ENCODE results near the gene GRID2. TPM values are rescaled to one million over a fixed set of nuclear protein-coding genes. Genes with fewer than 3 reads are reported as not detected.
"Not testable (repeated sequence)": the region's sequence is repeated elsewhere in the genome, so short reads cannot be mapped to it uniquely, and the experiment has no call there.

The GRID2 gene
- total RNA-seq, 3 donors from 2014 or later, result under 0.01 TPM

- H3K27me3 ChIP-seq, result no peaks in the 10 kb centered on the region
- TF ChIP-seq, protein P1, sequence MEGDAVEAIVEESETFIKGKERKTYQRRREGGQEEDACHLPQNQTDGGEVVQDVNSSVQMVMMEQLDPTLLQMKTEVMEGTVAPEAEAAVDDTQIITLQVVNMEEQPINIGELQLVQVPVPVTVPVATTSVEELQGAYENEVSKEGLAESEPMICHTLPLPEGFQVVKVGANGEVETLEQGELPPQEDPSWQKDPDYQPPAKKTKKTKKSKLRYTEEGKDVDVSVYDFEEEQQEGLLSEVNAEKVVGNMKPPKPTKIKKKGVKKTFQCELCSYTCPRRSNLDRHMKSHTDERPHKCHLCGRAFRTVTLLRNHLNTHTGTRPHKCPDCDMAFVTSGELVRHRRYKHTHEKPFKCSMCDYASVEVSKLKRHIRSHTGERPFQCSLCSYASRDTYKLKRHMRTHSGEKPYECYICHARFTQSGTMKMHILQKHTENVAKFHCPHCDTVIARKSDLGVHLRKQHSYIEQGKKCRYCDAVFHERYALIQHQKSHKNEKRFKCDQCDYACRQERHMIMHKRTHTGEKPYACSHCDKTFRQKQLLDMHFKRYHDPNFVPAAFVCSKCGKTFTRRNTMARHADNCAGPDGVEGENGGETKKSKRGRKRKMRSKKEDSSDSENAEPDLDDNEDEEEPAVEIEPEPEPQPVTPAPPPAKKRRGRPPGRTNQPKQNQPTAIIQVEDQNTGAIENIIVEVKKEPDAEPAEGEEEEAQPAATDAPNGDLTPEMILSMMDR (IDR thresholded peaks at IDR 0.05), result no peak
- TF ChIP-seq POLR2A (IDR thresholded peaks at IDR 0.05) (no peak), POLR2AphosphoS5 (IDR thresholded peaks at IDR 0.05) (no peak)
- H3K36me3 ChIP-seq, result no peaks in the 10 kb centered on the region
- H3K4me3 ChIP-seq, result no peak overlapping the region
- no peaks in the 10 kb centered on the region for H3K9me3 ChIP-seq
- H3K4me1 ChIP-seq, result no peaks in the 10 kb centered on the region
- H3K27ac ChIP-seq, result no peak overlapping the region
- intact Hi-C loops (cut with DNase I; ENCODE audit: low total_unique reads), result loop anchor here (5.0 kb wide), 1 partner anchor 405 kb away; no protein-coding TSS in a partner anchor
- no peak for DNase-seq (ENCODE audit: low spot score in 2 of 2)
Measured at GRCh38 chr4:93346840-93347239, 1043.1 kb downstream of the GRID2 start.

- no peak for DNase-seq (ENCODE audit: low spot score in 2 of 2)
- Histone ChIP-seq H3K4me3 (no peak overlapping the region), H3K36me3 (no peaks in the 10 kb centered on the region), H3K9me3 (no peaks in the 10 kb centered on the region), H3K27me3 (no peaks in the 10 kb centered on the region), H3K27ac (no peak overlapping the region), H3K4me1 (no peaks in the 10 kb centered on the region)
- intact Hi-C loops (cut with DNase I; ENCODE audit: low total_unique reads), result loop anchor here (5.0 kb wide), 1 partner anchor 403 kb away; no protein-coding TSS in a partner anchor
- TF ChIP-seq, protein P1 (IDR thresholded peaks at IDR 0.05), result no peak
- TF ChIP-seq POLR2A (IDR thresholded peaks at IDR 0.05), result no peak
- TF ChIP-seq POLR2AphosphoS5 (IDR thresholded peaks at IDR 0.05), result no peak
Measured at GRCh38 chr4:93348896-93349295, 1045.1 kb downstream of the GRID2 start.

DNA sequence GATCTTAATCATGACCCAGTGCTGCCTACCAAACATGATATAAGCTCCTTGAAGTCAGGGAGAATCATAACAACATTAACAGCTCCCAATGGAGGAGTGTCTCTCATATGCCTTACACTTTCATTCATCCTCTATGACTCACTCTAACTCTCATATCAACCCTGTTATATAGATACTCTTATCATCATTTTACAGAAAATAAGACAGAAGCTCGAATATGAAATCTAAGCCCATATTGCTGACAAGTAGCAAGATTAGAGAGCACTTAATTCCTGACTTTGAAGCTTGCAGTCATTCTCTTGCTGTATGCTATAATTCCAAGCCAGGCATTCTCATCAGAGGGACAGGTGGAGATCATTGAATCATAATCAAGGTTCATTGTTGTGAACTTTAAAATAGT is 1048.1 kb downstream of the GRID2 start:
- intact Hi-C loops (cut with DNase I; ENCODE audit: low total_unique reads), result no loop called here
- no peaks in the 10 kb centered on the region for H3K27me3 ChIP-seq
- H3K4me1 ChIP-seq, result no peaks in the 10 kb centered on the region
- no peak overlapping the region for H3K4me3 ChIP-seq
- no peak overlapping the region for H3K27ac ChIP-seq
- no peaks in the 10 kb centered on the region for H3K9me3 ChIP-seq
- H3K36me3 ChIP-seq, result no peaks in the 10 kb centered on the region
- DNase-seq (ENCODE audit: low spot score in 2 of 2), result no peak
- TF ChIP-seq POLR2A (IDR thresholded peaks at IDR 0.05), result no peak
- TF ChIP-seq, protein P1 (IDR thresholded peaks at IDR 0.05), result no peak
- TF ChIP-seq POLR2AphosphoS5 (IDR thresholded peaks at IDR 0.05), result no peak

- no peak for DNase-seq (ENCODE audit: low spot score in 2 of 2)
- intact Hi-C loops (cut with DNase I; ENCODE audit: low total_unique reads), result no loop called here
- H3K27ac ChIP-seq, result no peak overlapping the region
- no peak overlapping the region for H3K4me3 ChIP-seq
- TF ChIP-seq POLR2A (IDR thresholded peaks at IDR 0.05) (no peak), POLR2AphosphoS5 (IDR thresholded peaks at IDR 0.05) (no peak)
- TF ChIP-seq, protein P1 (IDR thresholded peaks at IDR 0.05), result no peak
- H3K36me3 ChIP-seq, result no peaks in the 10 kb centered on the region
- no peaks in the 10 kb centered on the region for H3K4me1 ChIP-seq
- no peaks in the 10 kb centered on the region for H3K9me3 ChIP-seq
- H3K27me3 ChIP-seq, result no peaks in the 10 kb centered on the region
Measured at GRCh38 chr4:93355411-93355810, 1051.6 kb downstream of the GRID2 start.

GRCh38 chr4:93359586-93359985 is 1055.8 kb downstream of the GRID2 start:
- H3K36me3 ChIP-seq, result no peaks in the 10 kb centered on the region
- no peaks in the 10 kb centered on the region for H3K4me1 ChIP-seq
- intact Hi-C loops (cut with DNase I; ENCODE audit: low total_unique reads), result no loop called here
- H3K27me3 ChIP-seq, result no peaks in the 10 kb centered on the region
- H3K4me3 ChIP-seq, result no peak overlapping the region
- TF ChIP-seq POLR2AphosphoS5 (IDR thresholded peaks at IDR 0.05), result no peak
- no peak for TF ChIP-seq POLR2A (IDR thresholded peaks at IDR 0.05)
- TF ChIP-seq, protein P1 (IDR thresholded peaks at IDR 0.05), result no peak
- H3K9me3 ChIP-seq, result no peaks in the 10 kb centered on the region
- H3K27ac ChIP-seq, result no peak overlapping the region
- DNase-seq (ENCODE audit: low spot score in 2 of 2), result no peak

DNA sequence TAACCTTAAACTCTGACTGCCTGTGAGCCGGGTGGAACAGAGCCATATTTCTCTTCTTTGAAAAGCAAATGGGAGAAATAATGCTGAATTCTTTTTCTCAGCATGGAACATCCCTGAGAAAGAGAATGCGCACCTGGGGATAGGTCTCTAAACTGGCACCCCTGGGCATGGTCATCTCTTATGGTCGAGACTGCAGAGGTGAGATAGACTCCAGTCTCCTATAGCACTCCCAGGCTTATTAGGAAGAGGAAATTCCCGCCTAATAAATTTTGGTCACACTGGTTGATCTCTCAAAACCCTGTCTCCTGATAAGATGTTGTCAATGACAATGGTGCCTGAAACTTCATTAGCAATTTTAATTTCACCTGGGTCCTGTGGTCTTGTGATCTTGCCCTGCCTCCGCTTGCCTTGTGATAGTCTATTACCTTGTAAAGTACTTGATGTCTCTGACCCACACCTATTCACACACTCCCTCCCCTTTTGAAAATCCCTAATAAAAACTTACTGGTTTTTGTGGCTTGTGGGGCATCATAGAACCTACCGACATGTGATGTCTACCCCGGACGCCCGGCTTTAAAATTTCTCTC is 1062.5 kb downstream of the GRID2 start:
- intact Hi-C loops (cut with DNase I; ENCODE audit: low total_unique reads); H3K4me1 ChIP-seq; DNase-seq (ENCODE audit: low spot score in 2 of 2); H3K36me3 ChIP-seq; H3K4me3 ChIP-seq; H3K27ac ChIP-seq; H3K27me3 ChIP-seq; H3K9me3 ChIP-seq: not testable (repeated sequence)

Data from breast epithelium (tissue), 4 donors.